Measurements from ENCODE around the gene NOTCH4. TPM values are rescaled to one million over a fixed set of nuclear protein-coding genes. Genes with fewer than 3 reads are reported as not detected.

NOTCH4 gene
- total and polyA plus RNA-seq, 4 experiments from 2014 or later: 0.35 to 1.2 (median 0.70) TPM; not detected in 1

GRCh38 chr6:32167761-32168262, 56.1 kb downstream of the NOTCH4 start:
- ChIA-PET POLR2A (ENCODE audit: partially characterized antibody) (interaction anchor here (1.2 kb wide), 1 partner anchor 9 kb away, joined by 4 read pairs; no protein-coding TSS in a partner anchor), CTCF (ENCODE audit: partially characterized antibody) (no interaction called here)
- H3K9me3 Mint-ChIP-seq: no peaks in the 10 kb centered on the region
- DNase-seq: no peak
- H3K27me3 Mint-ChIP-seq: no peaks in the 10 kb centered on the region
- peak overlapping the region in 2 of 7 donors; percentile 57 to 72 for H3K27ac Mint-ChIP-seq
- peaks cover 14% of the 10 kb centered on the region for H3K36me3 ChIP-seq (ENCODE audit: insufficient read depth, low read length)
- peaks cover 25 to 40% of the 10 kb centered on the region in 2 donors for H3K36me3 Mint-ChIP-seq
- no peaks in the 10 kb centered on the region for H3K9me3 ChIP-seq (ENCODE audit: control insufficient read depth in 1 of 2, low read length in 2 of 2)
- peaks cover 4% of the 10 kb centered on the region for H3K4me1 ChIP-seq (ENCODE audit: insufficient read depth, low read length)
- intact Hi-C loops (cut with micrococcal nuclease): no loop called here
- no peak overlapping the region for H3K4me3 Mint-ChIP-seq
- no peak overlapping the region for H3K4me3 ChIP-seq (ENCODE audit: low read length in 2 of 2)
- no peaks in the 10 kb centered on the region for H3K27me3 ChIP-seq (ENCODE audit: insufficient read depth, low read length)
- H3K4me1 Mint-ChIP-seq: peaks cover 4 to 9% (median 7%) of the 10 kb centered on the region in 4 donors
- H3K27ac ChIP-seq (ENCODE audit: low read depth, low read length): no peak overlapping the region

- Mint-ChIP-seq H3K27ac (peak overlapping the region in 1 of 7 donors; percentile 72), H3K9me3 (no peaks in the 10 kb centered on the region), H3K4me3 (no peak overlapping the region), H3K27me3 (no peaks in the 10 kb centered on the region), H3K36me3 (peaks cover 29 to 41% of the 10 kb centered on the region in 2 donors), H3K4me1 (peaks cover 0 to 6% (median 4%) of the 10 kb centered on the region in 4 donors)
- DNase-seq: no peak
- Histone ChIP-seq H3K4me1 (ENCODE audit: insufficient read depth, low read length) (no peaks in the 10 kb centered on the region), H3K9me3 (ENCODE audit: control insufficient read depth in 1 of 2, low read length in 2 of 2) (no peaks in the 10 kb centered on the region), H3K27me3 (ENCODE audit: insufficient read depth, low read length) (no peaks in the 10 kb centered on the region), H3K4me3 (ENCODE audit: low read length in 2 of 2) (no peak overlapping the region), H3K36me3 (ENCODE audit: insufficient read depth, low read length) (peaks cover 14% of the 10 kb centered on the region), H3K27ac (ENCODE audit: low read depth, low read length) (no peak overlapping the region)
- ChIA-PET POLR2A (ENCODE audit: partially characterized antibody) (interaction anchor here (1.2 kb wide), 1 partner anchor 10 kb away, joined by 4 read pairs; no protein-coding TSS in a partner anchor), CTCF (ENCODE audit: partially characterized antibody) (no interaction called here)
- intact Hi-C loops (cut with micrococcal nuclease): no loop called here
Observed at GRCh38 chr6:32167154-32167760, 56.6 kb downstream of the NOTCH4 start.

GRCh38 chr6:32166411-32167061, 57.3 kb downstream of the NOTCH4 start:
- H3K27me3 Mint-ChIP-seq: no peaks in the 10 kb centered on the region
- CTCF ChIA-PET (ENCODE audit: partially characterized antibody): no interaction called here
- Histone ChIP-seq H3K4me1 (ENCODE audit: insufficient read depth, low read length) (no peaks in the 10 kb centered on the region), H3K36me3 (ENCODE audit: insufficient read depth, low read length) (peaks cover 14% of the 10 kb centered on the region), H3K4me3 (ENCODE audit: low read length in 2 of 2) (no peak overlapping the region), H3K9me3 (ENCODE audit: control insufficient read depth in 1 of 2, low read length in 2 of 2) (no peaks in the 10 kb centered on the region), H3K27ac (ENCODE audit: low read depth, low read length) (no peak overlapping the region), H3K27me3 (ENCODE audit: insufficient read depth, low read length) (no peaks in the 10 kb centered on the region)
- POLR2A ChIA-PET (ENCODE audit: partially characterized antibody): no interaction called here
- H3K4me1 Mint-ChIP-seq: peaks cover 0 to 6% (median 4%) of the 10 kb centered on the region in 4 donors
- no peak for DNase-seq
- H3K9me3 Mint-ChIP-seq: no peaks in the 10 kb centered on the region
- H3K4me3 Mint-ChIP-seq: no peak overlapping the region
- H3K36me3 Mint-ChIP-seq: peaks cover 29 to 41% of the 10 kb centered on the region in 2 donors
- no peak overlapping the region for H3K27ac Mint-ChIP-seq
- intact Hi-C loops (cut with micrococcal nuclease): no loop called here

- Mint-ChIP-seq H3K27ac (no peak within 1 kb of the TSS), H3K4me3 (no peak within 1 kb of the TSS), H3K27me3 (no peaks in the 10 kb centered on the region), H3K36me3 (peaks cover 20 to 23% of the 10 kb centered on the region in 2 donors), H3K4me1 (peaks cover 0 to 1% (median 0%) of the 10 kb centered on the region in 4 donors), H3K9me3 (no peaks in the 10 kb centered on the region)
- Histone ChIP-seq H3K36me3 (ENCODE audit: insufficient read depth, low read length) (peaks cover 9% of the 10 kb centered on the region), H3K4me1 (ENCODE audit: insufficient read depth, low read length) (no peaks in the 10 kb centered on the region), H3K27ac (ENCODE audit: low read depth, low read length) (no peak within 1 kb of the TSS), H3K4me3 (ENCODE audit: low read length in 2 of 2) (no peak within 1 kb of the TSS), H3K27me3 (ENCODE audit: insufficient read depth, low read length) (no peaks in the 10 kb centered on the region), H3K9me3 (ENCODE audit: control insufficient read depth in 1 of 2, low read length in 2 of 2) (no peaks in the 10 kb centered on the region)
- ChIA-PET POLR2A (ENCODE audit: partially characterized antibody) (interaction anchor here (0.6 to 3.0 kb wide), 4 partner anchors 10 to 70 kb away, joined by 4 to 8 read pairs (median 4); partner anchors contain the start of gene AGPAT1), CTCF (ENCODE audit: partially characterized antibody) (interaction anchor here (1.7 kb wide), 1 partner anchor 10 kb away, joined by 6 read pairs; no protein-coding TSS in a partner anchor)
- no peak for DNase-seq
- intact Hi-C loops (cut with micrococcal nuclease): no loop called here
Observed at GRCh38 chr6:32164295-32164694, 59.6 kb downstream of the NOTCH4 start, which contains the start of gene EGFL8. EGFL8 (plus strand) TSS chr6:32164595; CDS start chr6:32166166, 1,571 bp downstream.

DNA sequence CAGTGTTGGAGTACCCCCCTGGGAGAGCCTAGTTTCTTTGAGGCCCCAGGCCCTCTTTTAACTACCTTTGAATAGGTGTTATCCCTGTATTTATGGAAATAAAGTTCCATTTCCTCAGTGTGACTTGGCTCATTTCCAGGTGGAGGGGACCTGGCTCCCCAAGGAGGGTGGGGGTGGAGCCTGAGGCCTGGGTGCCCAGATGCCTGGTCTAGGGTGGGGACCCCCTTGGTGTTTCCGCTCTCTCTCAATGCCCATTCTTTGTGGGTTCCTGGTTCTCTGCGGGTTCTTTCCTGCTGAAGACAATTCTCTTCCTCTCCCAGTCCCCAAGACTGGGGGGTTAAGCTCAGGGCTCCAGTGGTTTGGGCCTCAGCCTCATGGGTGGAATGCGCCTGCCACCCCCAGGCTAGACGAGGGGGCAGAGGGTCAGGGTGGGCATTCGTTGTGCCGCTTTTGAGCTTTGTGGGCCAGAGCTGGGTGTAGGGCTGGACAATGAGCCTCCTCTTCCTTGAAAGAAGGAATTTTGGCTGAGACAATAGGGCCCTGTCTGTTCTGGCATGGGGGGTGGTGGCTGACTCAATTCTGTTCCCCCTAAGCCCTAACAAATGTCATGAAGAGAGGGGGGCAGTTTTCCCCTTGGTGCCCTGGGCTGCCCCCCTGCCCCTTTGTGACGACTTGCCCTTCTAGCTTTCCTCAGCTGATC, 60.2 kb downstream of the NOTCH4 start:
- Mint-ChIP-seq H3K4me1 (peaks cover 0 to 1% (median 0%) of the 10 kb centered on the region in 4 donors), H3K27ac (no peak overlapping the region)

GRCh38 chr6:32158052-32158451, 65.8 kb downstream of the NOTCH4 start:
- no peaks in the 10 kb centered on the region for H3K9me3 ChIP-seq (ENCODE audit: control insufficient read depth in 1 of 2, low read length in 2 of 2)
- H3K27me3 Mint-ChIP-seq: peaks cover 0 to 3% of the 10 kb centered on the region in 2 donors
- no peak overlapping the region for H3K27ac Mint-ChIP-seq
- H3K4me3 Mint-ChIP-seq: no peak overlapping the region
- no peaks in the 10 kb centered on the region for H3K36me3 ChIP-seq (ENCODE audit: insufficient read depth, low read length)
- no peaks in the 10 kb centered on the region for H3K27me3 ChIP-seq (ENCODE audit: insufficient read depth, low read length)
- ChIA-PET CTCF (ENCODE audit: partially characterized antibody) (interaction anchor here (1.1 kb wide), 1 partner anchor 15 kb away, joined by 5 read pairs; no protein-coding TSS in a partner anchor), POLR2A (ENCODE audit: partially characterized antibody) (no interaction called here)
- DNase-seq: no peak
- intact Hi-C loops (cut with micrococcal nuclease): loop anchor here (10.0 kb wide), 1 partner anchor 113 kb away; no protein-coding TSS in a partner anchor
- peaks cover 13 to 21% of the 10 kb centered on the region in 2 donors for H3K36me3 Mint-ChIP-seq
- no peak overlapping the region for H3K4me3 ChIP-seq (ENCODE audit: low read length in 2 of 2)
- no peak overlapping the region for H3K27ac ChIP-seq (ENCODE audit: low read depth, low read length)
- H3K4me1 Mint-ChIP-seq: peaks cover 15 to 27% (median 20%) of the 10 kb centered on the region in 4 donors
- H3K4me1 ChIP-seq (ENCODE audit: insufficient read depth, low read length): peaks cover 14% of the 10 kb centered on the region
- H3K9me3 Mint-ChIP-seq: no peaks in the 10 kb centered on the region

More for the DNA sequence above, 60.2 kb downstream of the NOTCH4 start:
- Mint-ChIP-seq H3K27me3 (no peaks in the 10 kb centered on the region), H3K9me3 (no peaks in the 10 kb centered on the region), H3K4me3 (no peak overlapping the region), H3K36me3 (peaks cover 17 to 19% of the 10 kb centered on the region in 2 donors)
- Histone ChIP-seq H3K9me3 (ENCODE audit: control insufficient read depth in 1 of 2, low read length in 2 of 2) (no peaks in the 10 kb centered on the region), H3K27me3 (ENCODE audit: insufficient read depth, low read length) (no peaks in the 10 kb centered on the region), H3K4me3 (ENCODE audit: low read length in 2 of 2) (no peak overlapping the region), H3K4me1 (ENCODE audit: insufficient read depth, low read length) (no peaks in the 10 kb centered on the region), H3K27ac (ENCODE audit: low read depth, low read length) (no peak overlapping the region), H3K36me3 (ENCODE audit: insufficient read depth, low read length) (peaks cover 5% of the 10 kb centered on the region)
- ChIA-PET CTCF (ENCODE audit: partially characterized antibody) (interaction anchor here (1.7 kb wide), 1 partner anchor 9 kb away, joined by 6 read pairs; no protein-coding TSS in a partner anchor), POLR2A (ENCODE audit: partially characterized antibody) (interaction anchor here (1.2 to 3.0 kb wide), 3 partner anchors 9 to 32 kb away, joined by 4 to 8 read pairs (median 5); partner anchors contain the start of gene AGPAT1)
- no peak for DNase-seq
- intact Hi-C loops (cut with micrococcal nuclease): no loop called here

Data from CD4-positive, alpha-beta memory T cell (primary cell).